Ascending aorta (tissue), 2 donors: Measurements from ENCODE around the gene ARL16. TPM values are rescaled to one million over a fixed set of nuclear protein-coding genes. Genes with fewer than 3 reads are reported as not detected.

ENCODE experiments used
- DNase-seq, 2 donors: peaks; one replicate each; pipeline ENCODE4 v3.0.0-alpha.2; 2019; ENCODE audit warnings: low spot score in 2 of 2
- H3K27ac ChIP-seq, 2 donors: fragments of 200-600 bp; sonication (generic); one replicate each; pipeline ENCODE4 v1.5.1; 2016 to 2017; ENCODE audit warnings: mild to moderate bottlenecking in 1 of 2
- H3K27me3 ChIP-seq: fragments of 200-600 bp; sonication (generic); one replicate; pipeline ENCODE4 v1.5.1; 2017
- H3K36me3 ChIP-seq, 2 donors: fragments of 200-600 bp; sonication (generic); one replicate each; pipeline ENCODE4 v1.5.1; 2016
- H3K4me1 ChIP-seq, 2 donors: fragments of 200-600 bp; sonication (generic); one replicate each; pipeline ENCODE4 v1.5.1; 2016 to 2017; ENCODE audit warnings: mild to moderate bottlenecking in 1 of 2
- H3K4me3 ChIP-seq, 2 donors: fragments of 200-600 bp; sonication (generic); one replicate each; pipeline ENCODE4 v1.5.1; 2016 to 2017; ENCODE audit warnings: mild to moderate bottlenecking in 1 of 2
- H3K9me3 ChIP-seq, 2 donors: fragments of 200-600 bp; sonication (generic); one replicate each; pipeline ENCODE4 v1.5.1; 2016
- CTCF ChIP-seq, 3 experiments: fragments of 200-600 bp in 2 of 3; fragments of 450-650 bp in 1 of 3; sonication (generic) in 2 of 3; IDR thresholded peaks; one replicate each; pipeline ENCODE4 v1.5.1; 2016 to 2019; ENCODE audit warnings: antibody characterized with exemption in 3 of 3, mild to moderate bottlenecking in 1 of 3, moderate library complexity in 1 of 3
- intact Hi-C: fragments of 100-400 bp; cut with DNase I; formaldehyde crosslinking; loops from one replicate; pipeline ENCODE4 v1.15.1; 2023
- total RNA-seq: library from RNA; depleted of rRNA; stranded (reverse); fragments of >200 nt; gene quantifications from one replicate; pipeline ENCODE4 v1.1.0, GENCODE V29; 2016

ARL16 gene
- total RNA-seq, 1 donor from 2014 or later: 21.0 TPM

- no peak for TF ChIP-seq CTCF (IDR thresholded peaks at IDR 0.05)
- DNase-seq: no peak
- H3K36me3 ChIP-seq: no peaks in the 10 kb centered on the region
- no peak overlapping the region for H3K27ac ChIP-seq
- H3K4me1 ChIP-seq: no peaks in the 10 kb centered on the region
- peaks cover 0 to 4% of the 10 kb centered on the region in 2 donors for H3K9me3 ChIP-seq
- peaks cover 5% of the 10 kb centered on the region for H3K27me3 ChIP-seq
- H3K4me3 ChIP-seq: no peak overlapping the region
- intact Hi-C loops: no loop called here
These were observed 30.5 kb downstream of the ARL16 start for GRCh38 chr17:81652906-81653771.

- DNase-seq: no peak
- Histone ChIP-seq H3K27me3 (peaks cover 5% of the 10 kb centered on the region), H3K36me3 (no peaks in the 10 kb centered on the region), H3K27ac (no peak overlapping the region), H3K4me3 (no peak overlapping the region), H3K9me3 (peaks cover 0 to 4% of the 10 kb centered on the region in 2 donors), H3K4me1 (no peaks in the 10 kb centered on the region)
- no peak for TF ChIP-seq CTCF (IDR thresholded peaks at IDR 0.05)
- intact Hi-C loops: no loop called here
These were observed 31.9 kb downstream of the ARL16 start for GRCh38 chr17:81651692-81652091.

- no peak for TF ChIP-seq CTCF (IDR thresholded peaks at IDR 0.05)
- Histone ChIP-seq H3K4me1 (no peaks in the 10 kb centered on the region), H3K27ac (no peak overlapping the region), H3K4me3 (no peak overlapping the region), H3K9me3 (peaks cover 0 to 4% of the 10 kb centered on the region in 2 donors), H3K36me3 (no peaks in the 10 kb centered on the region), H3K27me3 (no peaks in the 10 kb centered on the region)
- no peak for DNase-seq
- intact Hi-C loops: no loop called here
These were observed 32.6 kb downstream of the ARL16 start for GRCh38 chr17:81650951-81651350.

- no peaks in the 10 kb centered on the region for H3K4me1 ChIP-seq
- no peak for DNase-seq
- H3K9me3 ChIP-seq: peaks cover 0 to 4% of the 10 kb centered on the region in 2 donors
- intact Hi-C loops: no loop called here
- no peak for TF ChIP-seq CTCF (IDR thresholded peaks at IDR 0.05)
- no peaks in the 10 kb centered on the region for H3K27me3 ChIP-seq
- H3K36me3 ChIP-seq: no peaks in the 10 kb centered on the region
- H3K27ac ChIP-seq: no peak overlapping the region
- no peak overlapping the region for H3K4me3 ChIP-seq
These were observed 34.9 kb downstream of the ARL16 start for GRCh38 chr17:81648707-81649085.

GRCh38 chr17:81648013-81648706 lies 35.4 kb downstream of the ARL16 start:
- Histone ChIP-seq H3K9me3 (peaks cover 0 to 4% of the 10 kb centered on the region in 2 donors), H3K27ac (no peak overlapping the region), H3K27me3 (no peaks in the 10 kb centered on the region), H3K4me3 (no peak overlapping the region), H3K4me1 (no peaks in the 10 kb centered on the region), H3K36me3 (no peaks in the 10 kb centered on the region)
- TF ChIP-seq CTCF (IDR thresholded peaks at IDR 0.05): no peak
- DNase-seq: no peak
- intact Hi-C loops: no loop called here
